Activated CD4-positive, alpha-beta T cell treated with anti-CD3 and anti-CD28 coated beads, Interleukin-2, amount 10 ng/mL, durations not matched to agents 7 days and 5 days (primary cell): ENCODE measurements around the gene SNRPA1. TPM values are rescaled to one million over a fixed set of nuclear protein-coding genes. Genes with fewer than 3 reads are reported as not detected.

ENCODE experiments used
- CTCF ChIA-PET: fragments of 350-600 bp; sonication (Branson Sonifier 250); formaldehyde crosslinking; loops from one replicate; lab custom pipeline; 2021; ENCODE audit warnings: antibody characterized with exemption; lab: Charles Lee
- POLR2A ChIA-PET: fragments of 350-600 bp; sonication (Branson Sonifier 250); formaldehyde crosslinking; loops from one replicate; lab custom pipeline; 2021; ENCODE audit warnings: antibody characterized with exemption; lab: Charles Lee
- DNase-seq: peaks from one replicate; pipeline ENCODE4 v3.0.0-alpha.2; 2020
- H3K27ac Mint-ChIP-seq: one replicate; pipeline ENCODE4 v1.8.0; 2021; ENCODE audit warnings: mild to moderate bottlenecking, moderate library complexity, mixed read lengths
- H3K27me3 Mint-ChIP-seq: one replicate; pipeline ENCODE4 v1.8.0; 2021; ENCODE audit warnings: mixed read lengths
- H3K36me3 Mint-ChIP-seq: one replicate; pipeline ENCODE4 v1.8.0; 2021; ENCODE audit warnings: low read depth, mixed read lengths
- H3K4me1 Mint-ChIP-seq: one replicate; pipeline ENCODE4 v1.8.0; 2021; ENCODE audit warnings: mixed read lengths
- H3K4me3 Mint-ChIP-seq: one replicate; pipeline ENCODE4 v1.8.0; 2021; ENCODE audit warnings: mild to moderate bottlenecking, moderate library complexity, mixed read lengths
- H3K9me3 Mint-ChIP-seq: one replicate; pipeline ENCODE4 v1.8.0; 2021; ENCODE audit warnings: mixed read lengths
- total RNA-seq, 2 experiments: library from RNA; stranded (reverse); gene quantifications; one replicate each; pipeline ENCODE4 v1.2.3, GENCODE V29; 2021

Gene SNRPA1
- total RNA-seq, 2 experiments from 2014 or later = 92.8 to 109 TPM

DNA sequence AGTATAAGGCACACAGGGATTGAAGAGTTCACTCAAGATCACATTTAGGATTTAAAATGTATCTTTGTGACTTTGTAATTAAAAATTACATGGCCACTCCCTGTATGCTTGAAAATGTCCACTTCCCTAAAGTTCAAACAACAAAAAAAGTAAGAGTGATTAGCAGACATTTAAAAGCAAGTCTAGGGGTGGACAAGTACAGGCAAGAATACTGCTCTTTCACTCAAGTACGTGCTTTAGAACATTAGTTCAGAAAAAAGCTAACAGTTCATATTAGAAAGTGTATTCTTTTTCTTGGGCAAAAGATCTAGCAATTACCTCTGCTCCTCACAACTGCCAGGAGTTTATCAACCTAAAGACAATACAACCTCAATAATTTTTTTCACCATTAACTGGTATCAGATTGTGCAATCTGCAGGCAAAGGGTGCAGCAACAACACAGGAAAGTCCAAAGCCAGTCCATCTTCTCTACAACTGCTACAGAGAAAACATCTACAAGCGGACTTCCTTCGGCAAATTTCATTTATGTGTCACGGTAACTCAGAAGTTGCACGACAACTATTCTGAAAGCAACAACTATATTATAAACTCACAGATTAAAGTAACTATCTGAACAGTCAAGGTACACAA lies 61.3 kb downstream of the SNRPA1 start:
- H3K27ac Mint-ChIP-seq = no peak overlapping the region
- peaks cover 48% of the 10 kb centered on the region for H3K4me1 Mint-ChIP-seq
- no peak overlapping the region for H3K4me3 Mint-ChIP-seq
- H3K27me3 Mint-ChIP-seq = no peaks in the 10 kb centered on the region
- POLR2A ChIA-PET = no interaction called here
- no peak for DNase-seq
- CTCF ChIA-PET = interaction anchor here (1.1 kb wide), 1 partner anchor 17 kb away, joined by 4 read pairs; no protein-coding TSS in a partner anchor
- H3K36me3 Mint-ChIP-seq = peaks cover 73% of the 10 kb centered on the region
- peaks cover 6% of the 10 kb centered on the region for H3K9me3 Mint-ChIP-seq

DNA sequence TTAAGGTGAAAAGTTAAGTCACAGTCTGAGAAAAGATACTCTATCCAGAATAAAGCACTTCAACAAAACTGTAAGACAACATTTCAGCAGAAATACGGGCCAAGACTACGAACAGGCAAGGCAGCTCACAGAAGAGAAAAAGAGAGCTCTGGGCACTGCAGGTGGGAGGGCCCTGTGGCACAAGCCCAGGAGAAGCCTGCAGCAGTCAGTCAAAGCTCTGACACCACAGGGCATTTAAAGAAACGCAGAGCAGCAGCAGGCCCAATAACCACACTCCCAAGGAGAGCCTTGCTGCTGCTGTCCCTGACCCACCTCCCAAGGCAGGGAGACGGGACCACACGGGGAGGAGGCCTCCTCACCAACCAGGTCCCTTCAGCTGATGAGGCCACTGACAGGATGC lies 62.4 kb downstream of the SNRPA1 start:
- CTCF ChIA-PET = interaction anchor here (0.9 to 1.1 kb wide), 3 partner anchors 9 to 18 kb away, joined by 3 to 4 read pairs (median 3); no protein-coding TSS in a partner anchor
- POLR2A ChIA-PET = no interaction called here
- peaks cover 49% of the 10 kb centered on the region for H3K4me1 Mint-ChIP-seq

More for the DNA sequence above, 62.4 kb downstream of the SNRPA1 start:
- H3K4me3 Mint-ChIP-seq = no peak overlapping the region
- no peak for DNase-seq
- H3K27me3 Mint-ChIP-seq = no peaks in the 10 kb centered on the region
- H3K27ac Mint-ChIP-seq = no peak overlapping the region
- peaks cover 15% of the 10 kb centered on the region for H3K9me3 Mint-ChIP-seq
- peaks cover 80% of the 10 kb centered on the region for H3K36me3 Mint-ChIP-seq

Other genes starting within 250 kb of the SNRPA1 start
- 10 to 100 TPM; 32.5 to 39.6 TPM for gene CHSY1, start 43.2 kb downstream of the SNRPA1 start, total RNA-seq
- 10 to 100 TPM; 29.1 to 29.7 TPM for gene SELENOS, start 17.8 kb downstream of the SNRPA1 start, total RNA-seq
- under 1 TPM; 0.46 to 0.74 TPM for gene PCSK6, start 194.5 kb upstream of the SNRPA1 start, total RNA-seq